HG02623 (cell line): ENCODE measurements around the gene HOXC10.

Source experiments
- ATAC-seq: cut with Tn5 transposase; IDR thresholded peaks from one replicate; pipeline ENCODE4 v1.9.1; 2021; ENCODE audit warnings: moderate library complexity; ENCODE audit not compliant: unreplicated experiment

Gene HOXC10

GRCh38 chr12:53988541-53989226 lies 3.7 kb downstream of the HOXC10 start:
- ATAC-seq: no peak

GRCh38 chr12:53989227-53990113 lies 4.5 kb downstream of the HOXC10 start:
- no peak for ATAC-seq

- no peak for ATAC-seq
These were observed 5.5 kb downstream of the HOXC10 start for GRCh38 chr12:53990311-53991076.

GRCh38 chr12:53991077-53991460 lies 6.1 kb downstream of the HOXC10 start:
- no peak for ATAC-seq

GRCh38 chr12:53992377-53992889 lies 7.5 kb downstream of the HOXC10 start:
- no peak for ATAC-seq

GRCh38 chr12:53993162-53994008 lies 8.4 kb downstream of the HOXC10 start:
- ATAC-seq: no peak

- no peak for ATAC-seq
These were observed 9.0 kb downstream of the HOXC10 start for GRCh38 chr12:53994009-53994263.

GRCh38 chr12:53994264-53995001 lies 9.5 kb downstream of the HOXC10 start:
- no peak for ATAC-seq

- no peak for ATAC-seq
These were observed 10.0 kb downstream of the HOXC10 start for GRCh38 chr12:53995002-53995377.

- no peak for ATAC-seq
These were observed 10.7 kb downstream of the HOXC10 start for GRCh38 chr12:53995378-53996239.

GRCh38 chr12:53996240-53997203 lies 11.6 kb downstream of the HOXC10 start:
- no peak for ATAC-seq

GRCh38 chr12:53997204-53998109 lies 12.5 kb downstream of the HOXC10 start:
- ATAC-seq: no peak

GRCh38 chr12:53998110-53998899 lies 13.4 kb downstream of the HOXC10 start:
- ATAC-seq: no peak

- no peak for ATAC-seq
These were observed 13.9 kb downstream of the HOXC10 start for GRCh38 chr12:53998900-53999236.

GRCh38 chr12:53999559-54000115 lies 14.7 kb downstream of the HOXC10 start:
- ATAC-seq: no peak
